GM21515 (cell line): ENCODE measurements around the gene BRINP2.
"Not testable (repeated sequence)": the region's sequence is repeated elsewhere in the genome, so short reads cannot be mapped to it uniquely, and the experiment has no call there.

Experiments used
- ATAC-seq: cut with Tn5 transposase; IDR thresholded peaks from one replicate; pipeline ENCODE4 v1.9.1; 2021; ENCODE audit not compliant: unreplicated experiment

The BRINP2 gene

DNA sequence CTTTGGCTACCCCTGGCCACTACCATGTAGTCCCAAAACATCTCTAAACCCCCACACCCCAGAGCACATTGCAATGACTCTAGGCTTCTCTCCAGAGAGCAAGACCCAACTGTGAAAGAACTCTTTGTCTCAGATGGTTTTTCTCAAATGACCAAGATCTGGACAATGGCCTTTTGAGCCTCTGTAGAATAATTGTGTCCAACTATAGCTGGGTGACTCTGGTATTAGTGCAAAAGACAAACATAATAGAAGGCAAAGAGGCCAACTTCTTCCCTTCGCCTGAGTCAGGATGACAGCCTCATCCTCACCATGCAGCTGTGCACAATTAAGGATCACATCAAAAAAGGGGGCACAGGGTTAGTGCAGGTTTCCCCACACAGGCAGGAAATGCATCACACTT, 139.6 kb downstream of the BRINP2 start:
- no peak for ATAC-seq

- ATAC-seq, result no peak
Measured at GRCh38 chr1:177311111-177311510, 140.4 kb downstream of the BRINP2 start.

- ATAC-seq, result no peak
Measured at GRCh38 chr1:177311586-177311985, 140.8 kb downstream of the BRINP2 start.

DNA sequence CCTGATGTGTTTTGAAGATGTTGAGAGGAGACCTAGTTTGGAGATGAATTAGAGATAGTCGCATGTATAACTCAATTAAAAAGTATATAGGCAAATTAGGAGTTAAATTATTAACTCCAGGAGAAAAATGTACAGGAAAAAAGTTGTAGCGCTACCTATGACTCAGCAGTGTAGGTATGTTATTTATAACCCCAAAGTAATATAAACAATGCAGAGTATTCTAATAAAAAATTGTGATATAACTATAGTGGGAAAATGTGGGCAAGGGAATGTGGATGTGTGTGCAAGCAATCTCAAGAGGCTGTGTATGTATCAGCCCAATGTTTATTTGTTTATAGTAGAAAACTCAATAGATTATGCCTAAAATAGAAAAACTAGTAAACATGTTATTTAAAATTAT, 144.5 kb downstream of the BRINP2 start:
- no peak for ATAC-seq

DNA sequence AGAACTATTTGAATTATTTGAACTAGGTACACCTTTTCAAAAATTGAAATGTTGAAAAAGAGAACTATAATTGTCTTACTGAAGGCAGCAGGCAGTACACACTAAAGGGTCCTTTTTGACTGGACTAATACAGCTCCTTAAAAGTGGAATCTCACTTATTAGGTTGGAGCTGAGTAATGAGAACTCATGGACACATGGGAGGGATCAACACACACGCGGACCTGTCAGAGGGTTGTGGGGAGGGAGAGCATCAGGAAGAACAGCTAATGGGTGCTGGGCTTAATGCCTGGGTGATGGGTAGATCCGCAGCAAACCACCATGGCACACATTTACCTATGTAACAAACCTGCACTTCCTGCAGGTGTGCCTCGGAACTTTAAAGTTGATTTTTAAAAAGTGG, 145.0 kb downstream of the BRINP2 start:
- no peak for ATAC-seq

GRCh38 chr1:177321434-177321833, 150.7 kb downstream of the BRINP2 start:
- ATAC-seq, result not testable (repeated sequence)

DNA sequence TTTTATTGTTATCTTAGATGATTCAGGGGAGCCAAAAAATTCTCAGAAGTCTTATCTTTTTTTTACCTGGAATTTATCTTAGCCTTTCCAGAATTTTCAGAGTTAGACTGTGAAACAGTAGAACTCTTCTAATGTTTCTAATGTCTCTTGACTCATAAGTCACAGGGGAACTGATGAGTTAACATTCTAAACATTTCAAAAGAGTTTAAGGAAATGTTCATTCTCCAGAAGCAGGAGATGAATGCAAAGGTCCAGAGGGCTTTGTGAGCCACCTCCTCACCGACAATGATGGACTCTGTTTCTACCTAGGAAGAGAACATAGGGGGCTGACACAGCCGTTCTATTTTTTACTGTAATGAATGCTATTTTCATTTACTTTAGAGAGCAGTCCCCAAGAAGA, 157.5 kb downstream of the BRINP2 start:
- no peak for ATAC-seq

DNA sequence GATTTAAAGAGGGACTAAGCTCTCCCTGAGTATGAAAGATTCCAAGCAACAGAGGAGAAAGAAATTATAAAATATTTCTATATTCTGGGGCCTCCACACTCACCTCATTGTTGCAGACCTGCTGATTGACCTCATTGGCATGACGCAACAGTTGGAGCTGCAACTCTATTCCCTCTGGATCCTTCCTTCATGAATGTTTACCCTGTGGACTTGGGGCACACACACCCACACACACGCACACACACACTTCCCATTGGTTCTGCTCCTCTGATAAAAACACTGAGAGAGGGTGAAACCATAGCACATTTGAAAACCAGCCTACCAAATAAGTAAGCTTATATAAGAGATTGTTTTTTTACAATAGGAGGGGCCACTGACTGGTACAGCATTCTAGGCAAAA, 159.1 kb downstream of the BRINP2 start:
- no peak for ATAC-seq
